Endodermal cell (in vitro differentiated cells): ENCODE measurements around the gene PATL1. TPM values are rescaled to one million over a fixed set of nuclear protein-coding genes. Genes with fewer than 3 reads are reported as not detected.
A peak's percentile ranks its signal among the peaks of the same experiment; 100 is the strongest.

Experiments
- DNase-seq: peaks from one replicate; pipeline ENCODE4 v3.0.0-alpha.2; 2017
- H3K27ac ChIP-seq: 2 replicates; pipeline ENCODE4 v1.5.1; 2013; ENCODE audit warnings: mild to moderate bottlenecking, low read depth, low read length, moderate library complexity
- H3K27me3 ChIP-seq: 2 replicates; pipeline ENCODE4 v1.6.1; 2013; ENCODE audit warnings: mild to moderate bottlenecking, low read length, moderate library complexity; ENCODE audit not compliant: insufficient read depth, control insufficient read depth, poor library complexity, severe bottlenecking
- H3K36me3 ChIP-seq: 2 replicates; pipeline ENCODE4 v1.7.0; 2013; ENCODE audit warnings: mild to moderate bottlenecking, low read length, moderate library complexity; ENCODE audit not compliant: control insufficient read depth, insufficient read depth
- H3K4me1 ChIP-seq: one replicate; pipeline ENCODE4 v1.7.0; 2013; ENCODE audit warnings: low read length; ENCODE audit not compliant: control insufficient read depth, insufficient read depth
- H3K4me3 ChIP-seq: 2 replicates; pipeline ENCODE4 v1.5.1; 2013; ENCODE audit warnings: mild to moderate bottlenecking, low read length, moderate library complexity
- H3K9ac ChIP-seq: 2 replicates; pipeline ENCODE4 v1.6.1; 2013; ENCODE audit warnings: mild to moderate bottlenecking, low read length, moderate library complexity; ENCODE audit not compliant: poor library complexity, severe bottlenecking; ENCODE audit errors: extremely low read depth
- H3K9me3 ChIP-seq: 2 replicates; pipeline ENCODE4 v1.6.1; 2013; ENCODE audit warnings: mild to moderate bottlenecking, low read length, moderate library complexity; ENCODE audit not compliant: control insufficient read depth
- H3K27ac Mint-ChIP-seq: 2 replicates; pipeline ENCODE4 v1.8.0; 2020; ENCODE audit warnings: mixed read lengths
- H3K27me3 Mint-ChIP-seq: 2 replicates; pipeline ENCODE4 v1.8.0; 2021; ENCODE audit warnings: mild to moderate bottlenecking, mixed read lengths; ENCODE audit not compliant: insufficient read depth
- H3K36me3 Mint-ChIP-seq: 2 replicates; pipeline ENCODE4 v1.8.0; 2020; ENCODE audit warnings: low read depth, mixed read lengths
- H3K4me1 Mint-ChIP-seq: 2 replicates; pipeline ENCODE4 v1.8.0; 2020; ENCODE audit warnings: mixed read lengths
- H3K4me3 Mint-ChIP-seq: 2 replicates; pipeline ENCODE4 v1.8.0; 2020; ENCODE audit warnings: mild to moderate bottlenecking, moderate library complexity, mixed read lengths
- H3K9me3 Mint-ChIP-seq: 2 replicates; pipeline ENCODE4 v1.8.0; 2020; ENCODE audit warnings: mild to moderate bottlenecking, mixed read lengths
- WGBS, 2 experiments: methylation state at CpG; one replicate each; pipeline versions ENCODE4 v1.1.5 to v1.1.7; 2013; ENCODE audit warnings: missing lambda C conversion rate in 2 of 2, mixed read lengths in 1 of 2; ENCODE audit not compliant: insufficient coverage in 1 of 2, insufficient read length in 1 of 2; 5-methylcytosine and 5-hydroxymethylcytosine counted together
- long read RNA-seq, 4 experiments: library from polyadenylated mRNA in 2 of 4; library from RNA in 1 of 4; library from capped mRNA in 1 of 4; stranded (forward) in 3 of 4; unstranded in 1 of 4; transcript quantifications; one replicate each; pipeline ENCODE4 v2.0.0, GENCODE V29; 2020 to 2021; ENCODE audit warnings: inconsistent platforms in 1 of 4
- polyA plus RNA-seq, 2 experiments: library from polyadenylated mRNA; stranded (reverse); fragments of 50-300 nt; gene quantifications; one replicate each; pipeline ENCODE4 v1.2.3, GENCODE V29; 2013
- total RNA-seq, 2 donors: library from RNA; stranded (reverse); fragmentation: NEBNext Ultra II Directional in 1 of 2; extraction: Animal tissue kit (Norgen Biotek cat#: 25700) in 1 of 2; gene quantifications; 2 replicates in 1 of 2; 3 replicates in 1 of 2; pipeline ENCODE4 v1.2.1, GENCODE V29; 2021
- TF ChIP-seq, protein P1 (sequence below): fragments of 200-600 bp; sonication (generic); conservative IDR thresholded peaks from 2 replicates; pipeline ENCODE4 v1.5.0; 2021; ENCODE audit warnings: antibody characterized with exemption, mild to moderate bottlenecking

The PATL1 gene, protein sequence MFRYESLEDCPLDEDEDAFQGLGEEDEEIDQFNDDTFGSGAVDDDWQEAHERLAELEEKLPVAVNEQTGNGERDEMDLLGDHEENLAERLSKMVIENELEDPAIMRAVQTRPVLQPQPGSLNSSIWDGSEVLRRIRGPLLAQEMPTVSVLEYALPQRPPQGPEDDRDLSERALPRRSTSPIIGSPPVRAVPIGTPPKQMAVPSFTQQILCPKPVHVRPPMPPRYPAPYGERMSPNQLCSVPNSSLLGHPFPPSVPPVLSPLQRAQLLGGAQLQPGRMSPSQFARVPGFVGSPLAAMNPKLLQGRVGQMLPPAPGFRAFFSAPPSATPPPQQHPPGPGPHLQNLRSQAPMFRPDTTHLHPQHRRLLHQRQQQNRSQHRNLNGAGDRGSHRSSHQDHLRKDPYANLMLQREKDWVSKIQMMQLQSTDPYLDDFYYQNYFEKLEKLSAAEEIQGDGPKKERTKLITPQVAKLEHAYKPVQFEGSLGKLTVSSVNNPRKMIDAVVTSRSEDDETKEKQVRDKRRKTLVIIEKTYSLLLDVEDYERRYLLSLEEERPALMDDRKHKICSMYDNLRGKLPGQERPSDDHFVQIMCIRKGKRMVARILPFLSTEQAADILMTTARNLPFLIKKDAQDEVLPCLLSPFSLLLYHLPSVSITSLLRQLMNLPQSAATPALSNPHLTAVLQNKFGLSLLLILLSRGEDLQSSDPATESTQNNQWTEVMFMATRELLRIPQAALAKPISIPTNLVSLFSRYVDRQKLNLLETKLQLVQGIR
- total RNA-seq: 10 to 100 TPM; 41.0 to 45.7 TPM
- polyA plus RNA-seq (2013, experiment 1 of 2): 32.8 TPM
- polyA plus RNA-seq (2013, experiment 2 of 2): 29.4 TPM
- long read RNA-seq, experiment 1, full-length matches to known transcripts: 1 of 11 reads
- long read RNA-seq, experiment 1, partial matches to known transcripts: 4 of 11 reads
- long read RNA-seq, experiment 1, other reads (novel, unspliced or antisense): 6 of 11 reads
- long read RNA-seq, experiment 2, full-length matches to known transcripts: 20 of 52 reads
- long read RNA-seq, experiment 2, partial matches to known transcripts: 10 of 52 reads
- long read RNA-seq, experiment 2, other reads (novel, unspliced or antisense): 22 of 52 reads
- long read RNA-seq, experiment 3, full-length matches to known transcripts: 3 of 8 reads
- long read RNA-seq, experiment 3, partial matches to known transcripts: 3 of 8 reads
- long read RNA-seq, experiment 3, other reads (novel, unspliced or antisense): 2 of 8 reads
- long read RNA-seq, experiment 4, partial matches to known transcripts: 0 of 2 reads
- long read RNA-seq, experiment 4, other reads (novel, unspliced or antisense): 2 of 2 reads

DNA sequence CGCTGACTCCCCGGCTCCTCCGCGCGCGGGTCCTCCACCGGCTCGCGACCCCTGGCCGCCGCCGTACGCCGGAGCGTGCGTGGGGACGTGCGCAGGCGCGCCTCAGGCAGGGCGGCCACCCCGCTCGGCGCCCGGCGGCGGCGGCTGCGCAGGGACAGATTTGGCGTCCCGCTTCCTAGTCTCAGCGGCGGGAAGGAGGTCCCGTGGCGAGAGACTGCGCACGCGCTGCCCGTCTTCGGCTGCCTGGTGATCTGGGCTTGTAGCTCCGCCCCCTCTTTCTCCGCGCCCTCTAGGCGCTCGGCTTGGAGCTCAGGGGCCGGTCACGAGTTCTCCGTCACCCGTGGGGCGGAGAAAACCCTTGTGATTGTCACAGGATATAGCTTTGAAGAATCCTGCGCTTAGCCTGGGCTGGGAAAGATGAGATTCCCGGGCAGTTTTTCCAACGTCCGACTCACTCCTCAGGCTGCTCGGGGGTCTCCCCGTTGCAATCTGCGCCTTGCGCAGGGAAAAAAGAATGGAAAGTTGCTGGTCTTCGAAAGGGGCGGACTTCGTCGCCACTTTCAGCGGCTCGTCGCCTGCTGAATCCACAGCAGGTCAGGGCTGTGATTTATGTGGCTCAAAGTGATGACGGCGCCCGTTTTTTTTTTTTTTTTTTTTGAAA is at the start of gene PATL1:
TSS of gene PATL1 (minus strand) at position 88 of the 661 bp plus-strand sequence. CDS start 142 bp downstream, outside the sequence.
- Histone ChIP-seq H3K4me1 (no peaks in the 10 kb centered on the region), H3K9ac (peak within 1 kb of the TSS; percentile 96), H3K27me3 (no peaks in the 10 kb centered on the region), H3K4me3 (peak within 1 kb of the TSS; percentile 94), H3K9me3 (no peaks in the 10 kb centered on the region), H3K27ac (peak within 1 kb of the TSS; percentile 97), H3K36me3 (peaks cover 31% of the 10 kb centered on the region)
- Mint-ChIP-seq H3K4me1 (peaks cover 18% of the 10 kb centered on the region), H3K4me3 (peak within 1 kb of the TSS; percentile 85), H3K9me3 (no peaks in the 10 kb centered on the region), H3K27ac (peak within 1 kb of the TSS; percentile 99), H3K36me3 (peaks cover 28% of the 10 kb centered on the region), H3K27me3 (no peaks in the 10 kb centered on the region)
- peak; percentile 99 for DNase-seq
- TF ChIP-seq, protein P1, sequence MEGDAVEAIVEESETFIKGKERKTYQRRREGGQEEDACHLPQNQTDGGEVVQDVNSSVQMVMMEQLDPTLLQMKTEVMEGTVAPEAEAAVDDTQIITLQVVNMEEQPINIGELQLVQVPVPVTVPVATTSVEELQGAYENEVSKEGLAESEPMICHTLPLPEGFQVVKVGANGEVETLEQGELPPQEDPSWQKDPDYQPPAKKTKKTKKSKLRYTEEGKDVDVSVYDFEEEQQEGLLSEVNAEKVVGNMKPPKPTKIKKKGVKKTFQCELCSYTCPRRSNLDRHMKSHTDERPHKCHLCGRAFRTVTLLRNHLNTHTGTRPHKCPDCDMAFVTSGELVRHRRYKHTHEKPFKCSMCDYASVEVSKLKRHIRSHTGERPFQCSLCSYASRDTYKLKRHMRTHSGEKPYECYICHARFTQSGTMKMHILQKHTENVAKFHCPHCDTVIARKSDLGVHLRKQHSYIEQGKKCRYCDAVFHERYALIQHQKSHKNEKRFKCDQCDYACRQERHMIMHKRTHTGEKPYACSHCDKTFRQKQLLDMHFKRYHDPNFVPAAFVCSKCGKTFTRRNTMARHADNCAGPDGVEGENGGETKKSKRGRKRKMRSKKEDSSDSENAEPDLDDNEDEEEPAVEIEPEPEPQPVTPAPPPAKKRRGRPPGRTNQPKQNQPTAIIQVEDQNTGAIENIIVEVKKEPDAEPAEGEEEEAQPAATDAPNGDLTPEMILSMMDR: no peak
- WGBS, 2 experiments: 0 to 1% methylated on average over 26 to 68 of the region's 68 CpGs

DNA sequence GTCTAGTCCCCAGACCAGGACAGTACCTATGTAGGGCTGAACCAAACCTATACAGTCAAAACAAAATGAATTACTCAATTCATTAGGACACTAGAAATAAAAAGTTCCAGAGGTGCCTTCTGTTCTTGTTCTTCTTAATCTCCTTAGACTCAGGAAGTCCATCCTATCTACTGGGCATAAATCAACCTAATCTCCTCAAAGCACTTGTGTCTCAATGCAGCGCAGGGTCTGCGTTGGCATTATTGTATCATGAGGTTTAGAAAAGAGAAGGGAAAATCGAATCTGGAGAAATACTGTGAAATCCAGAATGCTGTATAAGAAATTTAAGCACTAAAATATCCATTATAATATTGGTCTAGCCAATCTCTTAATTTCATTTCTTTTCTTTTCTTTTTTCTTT is 47.2 kb upstream of the PATL1 start:
- TF ChIP-seq, protein P1: no peak
- 100% methylated on average over 2 of the region's 3 CpGs; no CpG with 5 or more reads in 1 of the 2 experiments for WGBS, 2 experiments
- Mint-ChIP-seq H3K36me3 (no peaks in the 10 kb centered on the region), H3K4me1 (peaks cover 12% of the 10 kb centered on the region), H3K27me3 (peaks cover 3% of the 10 kb centered on the region), H3K9me3 (no peaks in the 10 kb centered on the region), H3K4me3 (no peak overlapping the region), H3K27ac (no peak overlapping the region)
- Histone ChIP-seq H3K27me3 (peaks cover 28% of the 10 kb centered on the region), H3K4me3 (no peak overlapping the region), H3K9me3 (no peaks in the 10 kb centered on the region), H3K4me1 (peaks cover 4% of the 10 kb centered on the region), H3K9ac (no peak overlapping the region), H3K36me3 (no peaks in the 10 kb centered on the region), H3K27ac (no peak overlapping the region)
- DNase-seq: no peak
